H1 (cell line): Measurements from ENCODE around the gene AGFG2. TPM values are rescaled to one million over a fixed set of nuclear protein-coding genes. Genes with fewer than 3 reads are reported as not detected.

ENCODE experiments used
- CTCF ChIA-PET: fragments of 300-600 bp; sonication (Branson Sonifier 250); formaldehyde crosslinking; loops from one replicate; lab custom pipeline; 2021; ENCODE audit not compliant: partially characterized antibody; lab: Charles Lee
- POLR2A ChIA-PET: fragments of 300-600 bp; sonication (Branson Sonifier 250); formaldehyde crosslinking; loops from one replicate; lab custom pipeline; 2021; ENCODE audit warnings: inconsistent platforms; ENCODE audit not compliant: partially characterized antibody; lab: Charles Lee
- DNase-seq, 2 experiments: peaks; one replicate each; pipeline versions ENCODE4 v3.0.0 to v3.0.0-alpha.2; 2010 to 2022; ENCODE audit warnings: low spot score in 2 of 2, low read depth in 1 of 2, mixed read lengths in 1 of 2
- FAIRE-seq: peaks from 2 replicates; lab custom pipeline; 2011; peaks lifted over from hg19 to GRCh38; lab: Jason Lieb, UNC
- H2AFZ ChIP-seq: 2 replicates; pipeline ENCODE4 v1.8.1; 2012; ENCODE audit warnings: low read length, inconsistent platforms
- H2AK5ac ChIP-seq: 2 replicates; pipeline ENCODE4 v1.6.1; 2013; ENCODE audit warnings: low read depth, low read length
- H2BK120ac ChIP-seq: replicated peaks from 2 replicates; pipeline ENCODE3; 2013; ENCODE audit warnings: low read depth, low read length, inconsistent platforms
- H2BK12ac ChIP-seq: 2 replicates; pipeline ENCODE4 v1.6.1; 2013; ENCODE audit warnings: low read depth, low read length
- H2BK15ac ChIP-seq: 2 replicates; pipeline ENCODE4 v1.6.1; 2013; ENCODE audit warnings: low read length
- H2BK20ac ChIP-seq: 2 replicates; pipeline ENCODE4 v1.6.1; 2013; ENCODE audit warnings: low read length
- H2BK5ac ChIP-seq: 2 replicates; pipeline ENCODE4 v1.6.1; 2013; ENCODE audit warnings: low read depth, low read length
- H3K14ac ChIP-seq: 2 replicates; pipeline ENCODE4 v1.6.1; 2013; ENCODE audit warnings: inconsistent platforms; ENCODE audit not compliant: insufficient read length
- H3K18ac ChIP-seq: 2 replicates; pipeline ENCODE4 v1.6.1; 2013; ENCODE audit warnings: low read length; ENCODE audit errors: extremely low read depth
- H3K23ac ChIP-seq: 2 replicates; pipeline ENCODE4 v1.6.1; 2013; ENCODE audit warnings: inconsistent platforms; ENCODE audit not compliant: insufficient read length
- H3K23me2 ChIP-seq: 2 replicates; pipeline ENCODE4 v1.6.1; 2013; ENCODE audit warnings: low read depth, low read length
- H3K27ac ChIP-seq: 2 replicates; pipeline ENCODE4 v1.6.1; 2011; ENCODE audit warnings: low read depth, low read length, inconsistent platforms
- H3K27me3 ChIP-seq, 4 experiments: replicated peaks in 1 of 4; 1 replicate in 1 of 4; 2 replicates in 3 of 4; pipeline versions ENCODE4 v1.6.1 to v1.8.1; 2011 to 2013; ENCODE audit warnings: low read length in 3 of 4, mild to moderate bottlenecking in 3 of 4, inconsistent platforms in 2 of 4, mixed read lengths in 2 of 4, moderate library complexity in 1 of 4; ENCODE audit not compliant: control insufficient read depth in 3 of 4, insufficient read depth in 3 of 4; ENCODE audit errors: extremely low read depth in 1 of 4
- H3K36me3 ChIP-seq, 4 experiments: 2 replicates each; pipeline versions ENCODE4 v1.6.1 to v1.8.1; 2011 to 2013; ENCODE audit warnings: mild to moderate bottlenecking in 4 of 4, low read length in 3 of 4, moderate library complexity in 2 of 4, control low read depth in 1 of 4, inconsistent platforms in 1 of 4; ENCODE audit not compliant: insufficient read depth in 4 of 4, control insufficient read depth in 2 of 4
- H3K4ac ChIP-seq: replicated peaks from 2 replicates; pipeline ENCODE3; 2013; ENCODE audit warnings: low read length, low read depth, mixed read lengths, inconsistent platforms; ENCODE audit not compliant: insufficient read length
- H3K4me1 ChIP-seq, 4 experiments: replicated peaks in 1 of 4; 1 replicate in 1 of 4; 2 replicates in 3 of 4; pipeline versions ENCODE4 v1.6.1 to v1.8.1; 2011 to 2013; ENCODE audit warnings: low read length in 3 of 4, inconsistent platforms in 2 of 4, mixed read lengths in 1 of 4; ENCODE audit not compliant: insufficient read depth in 4 of 4, control insufficient read depth in 3 of 4
- H3K4me2 ChIP-seq, 2 experiments: 2 replicates each; pipeline versions ENCODE4 v1.6.1 to v1.8.1; 2011 to 2013; ENCODE audit warnings: low read depth in 2 of 2, low read length in 2 of 2, control low read depth in 1 of 2, inconsistent platforms in 1 of 2, mild to moderate bottlenecking in 1 of 2; ENCODE audit not compliant: insufficient read depth in 1 of 2
- H3K4me3 ChIP-seq, 4 experiments: fragments of 200-600, 300-600 bp in 1 of 4; sonication (generic), shearing (Covaris generic), sonication (Bioruptor Twin) in 1 of 4; 2 replicates each; pipeline versions ENCODE4 v1.5.1 to v1.8.1; 2011 to 2016; ENCODE audit warnings: low read length in 4 of 4, low read depth in 3 of 4, control low read depth in 2 of 4, inconsistent platforms in 2 of 4, mild to moderate bottlenecking in 2 of 4, mixed read lengths in 1 of 4, moderate library complexity in 1 of 4; ENCODE audit not compliant: insufficient read depth in 2 of 4; ENCODE audit errors: extremely low read depth in 1 of 4
- H3K56ac ChIP-seq: replicated peaks from 2 replicates; pipeline ENCODE3; 2013; ENCODE audit warnings: low read depth, mild to moderate bottlenecking, mixed read lengths, low read length, inconsistent platforms; ENCODE audit not compliant: insufficient read length
- H3K79me1 ChIP-seq: 2 replicates; pipeline ENCODE4 v1.6.1; 2013; ENCODE audit warnings: low read depth, low read length, control low read depth
- H3K79me2 ChIP-seq, 2 experiments: 2 replicates each; pipeline versions ENCODE4 v1.6.1 to v1.8.1; 2012 to 2013; ENCODE audit warnings: low read length in 2 of 2, mild to moderate bottlenecking in 2 of 2, inconsistent platforms in 1 of 2; ENCODE audit not compliant: insufficient read depth in 2 of 2, control insufficient read depth in 1 of 2
- H3K9ac ChIP-seq, 4 experiments: replicated peaks in 1 of 4; 1 replicate in 1 of 4; 2 replicates in 3 of 4; pipeline versions ENCODE4 v1.6.1 to v1.8.1; 2011 to 2013; ENCODE audit warnings: low read depth in 3 of 4, low read length in 3 of 4, control low read depth in 2 of 4, mild to moderate bottlenecking in 2 of 4, moderate library complexity in 2 of 4, inconsistent platforms in 1 of 4; ENCODE audit errors: extremely low read depth in 1 of 4
- H3K9me3 ChIP-seq, 2 experiments: 2 replicates each; pipeline versions ENCODE4 v1.6.1 to v1.8.1; 2012 to 2013; ENCODE audit warnings: mild to moderate bottlenecking in 2 of 2, moderate library complexity in 2 of 2, control low read depth in 1 of 2, inconsistent platforms in 1 of 2, low read depth in 1 of 2, low read length in 1 of 2, mixed read lengths in 1 of 2; ENCODE audit not compliant: insufficient read depth in 2 of 2
- H4K20me1 ChIP-seq, 2 experiments: replicated peaks in 1 of 2; 2 replicates each; pipeline versions ENCODE3 to v1.8.1; 2011 to 2013; ENCODE audit warnings: inconsistent platforms in 2 of 2, low read length in 2 of 2, mild to moderate bottlenecking in 1 of 2; ENCODE audit not compliant: insufficient read depth in 2 of 2, control insufficient read depth in 1 of 2
- H4K5ac ChIP-seq: 2 replicates; pipeline ENCODE4 v1.6.1; 2013; ENCODE audit warnings: low read length, low read depth, mixed read lengths, inconsistent platforms; ENCODE audit not compliant: insufficient read length
- H4K8ac ChIP-seq: 2 replicates; pipeline ENCODE4 v1.8.0; 2013; ENCODE audit warnings: mild to moderate bottlenecking, moderate library complexity, low read length, inconsistent platforms; ENCODE audit not compliant: insufficient read depth; ENCODE audit errors: extremely low read depth
- H4K91ac ChIP-seq: replicated peaks from 2 replicates; pipeline ENCODE3; 2013; ENCODE audit warnings: low read length, mixed read lengths, inconsistent platforms; ENCODE audit not compliant: insufficient read length
- GTF2F1 ChIP-seq: IDR thresholded peaks from 2 replicates; pipeline ENCODE4 v1.6.1; 2012; ENCODE audit warnings: low read depth, low read length, improper control_type of control experiment, borderline replicate concordance
- TEAD4 ChIP-seq: IDR thresholded peaks from 2 replicates; pipeline ENCODE4 v1.6.1; 2012; ENCODE audit warnings: low read depth, low read length, inconsistent platforms, mixed read lengths
- WGBS, 2 experiments: shearing (Covaris generic) in 1 of 2; methylation state at CpG; one replicate each; pipeline versions ENCODE4 v1.1.6 to v1.1.7; 2013 to 2015; ENCODE audit warnings: low lambda C conversion rate in 2 of 2, mixed read lengths in 2 of 2, inconsistent platforms in 1 of 2, low coverage in 1 of 2, missing lambda C conversion rate in 1 of 2; ENCODE audit not compliant: insufficient replicate concordance in 2 of 2, insufficient coverage in 1 of 2, insufficient read length in 1 of 2; ENCODE audit errors: extremely low coverage in 1 of 2, missing lambda C conversion rate in 1 of 2; 5-methylcytosine and 5-hydroxymethylcytosine counted together
- polyA plus RNA-seq, 7 experiments: library from polyadenylated mRNA; depleted of rRNA in 3 of 7; stranded (reverse) in 5 of 7; unstranded in 2 of 7; fragments of >200 nt in 5 of 7; fragments of 200-250 nt in 2 of 7; gene quantifications; 1 replicate in 5 of 7; 2 replicates in 1 of 7; 4 replicates in 1 of 7; pipeline versions ENCODE4 v1.2.1 to v1.2.3, GENCODE V29; 2011 to 2013; ENCODE audit warnings: missing spikeins in 2 of 7, mixed read lengths in 2 of 7
- total RNA-seq: library from RNA; stranded (reverse); fragmentation: NEBNext Ultra II Directional; extraction: Animal tissue kit (Norgen Biotek cat#: 25700); gene quantifications from 2 replicates; pipeline ENCODE4 v1.2.1, GENCODE V29; 2021

Gene AGFG2
- total and polyA plus RNA-seq, 2 of the 8 experiments (the other 6 are each of a cell fraction or from before 2014, with no cell fraction given): 7.6 to 11.2 TPM

- Histone ChIP-seq H3K36me3 (no peaks in the 10 kb centered on the region), H2BK15ac (no peak overlapping the region), H3K27ac (no peak overlapping the region), H4K5ac (no peak overlapping the region), H3K23me2 (no peaks in the 10 kb centered on the region; the same call in 1 of the 2 replicates), H4K91ac (no peak overlapping the region), H3K9me3 (peaks cover 0 to 11% of the 10 kb centered on the region in 2 experiments; a peak in 2 of 4 replicates), H3K4ac (no peak overlapping the region), H4K8ac (no peak overlapping the region), H2AK5ac (no peak overlapping the region), H3K14ac (no peak overlapping the region), H3K23ac (no peak overlapping the region), H3K9ac (no peak overlapping the region), H2BK12ac (no peak overlapping the region), H2AFZ (no peak overlapping the region), H2BK120ac (no peak overlapping the region), H3K4me2 (no peak overlapping the region), H2BK20ac (no peak overlapping the region), H3K4me3 (no peak overlapping the region), H3K56ac (no peak overlapping the region), H3K27me3 (no peaks in the 10 kb centered on the region), H2BK5ac (no peak overlapping the region), H3K79me2 (no peaks in the 10 kb centered on the region), H3K18ac (no peak overlapping the region), H3K4me1 (no peaks in the 10 kb centered on the region), H4K20me1 (no peaks in the 10 kb centered on the region), H3K79me1 (no peaks in the 10 kb centered on the region)
- DNase-seq (no peak), FAIRE-seq (no peak)
- 92% methylated on average over 2 of the region's 2 CpGs; no CpG with 5 or more reads in 1 of the 2 experiments for WGBS, 2 experiments
- ChIA-PET CTCF (interaction anchor here (2.3 kb wide), 1 partner anchor 14 kb away, joined by 7 read pairs; no protein-coding TSS in a partner anchor), POLR2A (no interaction called here)
- TF ChIP-seq TEAD4 (no peak), GTF2F1 (no peak)
These were observed 17.9 kb upstream of the AGFG2 start for GRCh38 chr7:100521076-100521475.
